Measurements from ENCODE around the gene CROCC.
A peak's percentile ranks its signal among the peaks of the same experiment; 100 is the strongest.
"Not testable (repeated sequence)": the region's sequence is repeated elsewhere in the genome, so short reads cannot be mapped to it uniquely, and the experiment has no call there.

The CROCC gene

GRCh38 chr1:16961297-16962133 lies 39.8 kb downstream of the CROCC start:
- no peak overlapping the region for H3K27ac ChIP-seq
- no peak for TF ChIP-seq CTCF (IDR thresholded peaks at IDR 0.05; ENCODE audit: low read depth, low read length, missing control alignments)
- no peak for DNase-seq
- in situ Hi-C loops (cut with HindIII; ENCODE audit: low pct_ligation_motif_present, low sequenced_read_pairs): no loop called here
- H3K4me3 ChIP-seq (ENCODE audit: low read depth, low read length): peak overlapping the region; percentile 43
- peaks cover 5% of the 10 kb centered on the region for H3K36me3 ChIP-seq (replicated peaks)
- no peaks in the 10 kb centered on the region for H3K27me3 ChIP-seq (replicated peaks)

- H3K27me3 ChIP-seq (replicated peaks); H3K36me3 ChIP-seq (replicated peaks); H3K27ac ChIP-seq; H3K4me3 ChIP-seq (ENCODE audit: low read depth, low read length); in situ Hi-C loops (cut with HindIII; ENCODE audit: low pct_ligation_motif_present, low sequenced_read_pairs); DNase-seq: not testable (repeated sequence)
These were observed 42.4 kb downstream of the CROCC start for GRCh38 chr1:16964169-16964568.

- DNase-seq: no peak
- Histone ChIP-seq H3K4me3 (ENCODE audit: low read depth, low read length) (no peak overlapping the region), H3K27me3 (replicated peaks) (no peaks in the 10 kb centered on the region), H3K36me3 (replicated peaks) (peaks cover 7% of the 10 kb centered on the region), H3K27ac (no peak overlapping the region)
- in situ Hi-C loops (cut with HindIII; ENCODE audit: low pct_ligation_motif_present, low sequenced_read_pairs): no loop called here
- TF ChIP-seq CTCF (IDR thresholded peaks at IDR 0.05; ENCODE audit: low read depth, low read length, missing control alignments): no peak
These were observed 43.8 kb downstream of the CROCC start for GRCh38 chr1:16965486-16966067.

GRCh38 chr1:16966282-16966681 lies 44.6 kb downstream of the CROCC start:
- Histone ChIP-seq H3K4me3 (ENCODE audit: low read depth, low read length) (no peak overlapping the region), H3K27me3 (replicated peaks) (no peaks in the 10 kb centered on the region), H3K27ac (no peak overlapping the region), H3K36me3 (replicated peaks) (peaks cover 7% of the 10 kb centered on the region)
- TF ChIP-seq CTCF (IDR thresholded peaks at IDR 0.05; ENCODE audit: low read depth, low read length, missing control alignments): no peak
- DNase-seq: no peak
- in situ Hi-C loops (cut with HindIII; ENCODE audit: low pct_ligation_motif_present, low sequenced_read_pairs): no loop called here

GRCh38 chr1:16967095-16967575 lies 45.4 kb downstream of the CROCC start:
- no peak for TF ChIP-seq CTCF (IDR thresholded peaks at IDR 0.05; ENCODE audit: low read depth, low read length, missing control alignments)
- DNase-seq: peak; percentile 66
- Histone ChIP-seq H3K36me3 (replicated peaks) (peaks cover 7% of the 10 kb centered on the region), H3K4me3 (ENCODE audit: low read depth, low read length) (no peak overlapping the region), H3K27ac (no peak overlapping the region), H3K27me3 (replicated peaks) (no peaks in the 10 kb centered on the region)
- in situ Hi-C loops (cut with HindIII; ENCODE audit: low pct_ligation_motif_present, low sequenced_read_pairs): no loop called here

GRCh38 chr1:16967962-16968361 lies 46.2 kb downstream of the CROCC start:
- Histone ChIP-seq H3K27me3 (replicated peaks) (no peaks in the 10 kb centered on the region), H3K36me3 (replicated peaks) (peaks cover 7% of the 10 kb centered on the region), H3K4me3 (ENCODE audit: low read depth, low read length) (no peak overlapping the region), H3K27ac (no peak overlapping the region)
- no peak for DNase-seq
- no peak for TF ChIP-seq CTCF (IDR thresholded peaks at IDR 0.05; ENCODE audit: low read depth, low read length, missing control alignments)
- in situ Hi-C loops (cut with HindIII; ENCODE audit: low pct_ligation_motif_present, low sequenced_read_pairs): no loop called here

All from brain microvascular endothelial cell (primary cell).